Measurements from ENCODE around the gene ADAMTS2. TPM values are rescaled to one million over a fixed set of nuclear protein-coding genes. Genes with fewer than 3 reads are reported as not detected.

ADAMTS2 gene
- total RNA-seq, 2 experiments from 2014 or later = not detected

DNA sequence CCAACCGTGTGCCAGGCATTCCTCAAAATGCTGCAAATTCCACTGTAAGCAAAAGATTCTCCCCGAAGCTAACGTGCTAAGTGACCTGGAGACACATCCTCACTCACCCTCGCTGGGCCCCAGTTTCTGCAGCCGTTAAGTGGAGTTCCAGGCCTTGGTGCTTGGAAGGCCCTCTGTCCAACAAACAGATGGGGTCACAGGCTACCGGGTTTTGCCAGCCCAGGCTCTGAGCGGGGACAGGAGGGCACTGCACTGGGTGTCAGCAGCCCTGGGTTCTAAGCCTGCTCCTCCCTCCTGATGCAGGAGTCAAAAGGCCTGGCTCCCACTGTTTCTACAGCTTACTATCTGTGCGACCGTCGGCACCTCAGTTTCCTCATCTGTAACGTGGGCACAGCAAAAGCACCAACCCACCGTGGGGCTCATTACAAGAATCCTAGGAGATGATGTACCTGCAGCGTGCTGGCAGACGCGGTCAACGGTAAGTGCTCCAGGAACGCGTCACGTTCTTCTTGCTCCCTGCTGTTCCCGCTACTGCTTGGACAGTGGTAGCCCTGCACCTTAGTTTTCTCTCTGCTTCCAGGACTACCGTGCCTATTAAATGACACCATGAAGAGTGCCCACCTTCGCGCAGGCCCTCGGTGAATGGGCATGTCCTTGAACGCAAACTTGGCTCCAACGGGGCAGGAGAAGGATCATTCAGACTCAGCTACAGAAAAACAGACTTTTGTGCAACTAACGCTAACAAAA, 84.8 kb downstream of the ADAMTS2 start:
- Histone ChIP-seq H3K4me3 (ENCODE audit: low read length) (no peak overlapping the region), H3K27ac (ENCODE audit: low read depth in 1 of 2, low read length in 2 of 2) (no peak overlapping the region), H3K4me1 (ENCODE audit: insufficient read depth, low read length) (no peaks in the 10 kb centered on the region), H3K36me3 (ENCODE audit: insufficient read depth, low read length) (no peaks in the 10 kb centered on the region), H3K27me3 (ENCODE audit: control insufficient read depth in 1 of 2, insufficient read depth in 2 of 2, low read length in 2 of 2) (no peaks in the 10 kb centered on the region), H3K9me3 (ENCODE audit: control insufficient read depth in 1 of 2, insufficient read depth in 1 of 2, low read length in 2 of 2) (peaks cover 0 to 7% of the 10 kb centered on the region in 2 experiments)
- no peak overlapping the region for H3K27ac Mint-ChIP-seq
- TF ChIP-seq, protein P1, sequence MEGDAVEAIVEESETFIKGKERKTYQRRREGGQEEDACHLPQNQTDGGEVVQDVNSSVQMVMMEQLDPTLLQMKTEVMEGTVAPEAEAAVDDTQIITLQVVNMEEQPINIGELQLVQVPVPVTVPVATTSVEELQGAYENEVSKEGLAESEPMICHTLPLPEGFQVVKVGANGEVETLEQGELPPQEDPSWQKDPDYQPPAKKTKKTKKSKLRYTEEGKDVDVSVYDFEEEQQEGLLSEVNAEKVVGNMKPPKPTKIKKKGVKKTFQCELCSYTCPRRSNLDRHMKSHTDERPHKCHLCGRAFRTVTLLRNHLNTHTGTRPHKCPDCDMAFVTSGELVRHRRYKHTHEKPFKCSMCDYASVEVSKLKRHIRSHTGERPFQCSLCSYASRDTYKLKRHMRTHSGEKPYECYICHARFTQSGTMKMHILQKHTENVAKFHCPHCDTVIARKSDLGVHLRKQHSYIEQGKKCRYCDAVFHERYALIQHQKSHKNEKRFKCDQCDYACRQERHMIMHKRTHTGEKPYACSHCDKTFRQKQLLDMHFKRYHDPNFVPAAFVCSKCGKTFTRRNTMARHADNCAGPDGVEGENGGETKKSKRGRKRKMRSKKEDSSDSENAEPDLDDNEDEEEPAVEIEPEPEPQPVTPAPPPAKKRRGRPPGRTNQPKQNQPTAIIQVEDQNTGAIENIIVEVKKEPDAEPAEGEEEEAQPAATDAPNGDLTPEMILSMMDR (IDR thresholded peaks at IDR 0.05) = no peak
- peak in 1 of 14 experiments; percentile 20 for DNase-seq
- ATAC-seq (ENCODE audit: poor library complexity) = no peak
- ChIA-PET POLR2A (no interaction called here), CTCF (no interaction called here)
- H3K4me1 Mint-ChIP-seq (ENCODE audit: low read depth) = no peaks in the 10 kb centered on the region
- H3K36me3 Mint-ChIP-seq (ENCODE audit: low read depth) = no peaks in the 10 kb centered on the region
- no peak overlapping the region for H3K4me3 Mint-ChIP-seq
- no peaks in the 10 kb centered on the region for H3K9me3 Mint-ChIP-seq
- intact Hi-C loops (cut with DNase I, micrococcal nuclease) = no loop called here
- H3K27me3 Mint-ChIP-seq = no peaks in the 10 kb centered on the region

DNA sequence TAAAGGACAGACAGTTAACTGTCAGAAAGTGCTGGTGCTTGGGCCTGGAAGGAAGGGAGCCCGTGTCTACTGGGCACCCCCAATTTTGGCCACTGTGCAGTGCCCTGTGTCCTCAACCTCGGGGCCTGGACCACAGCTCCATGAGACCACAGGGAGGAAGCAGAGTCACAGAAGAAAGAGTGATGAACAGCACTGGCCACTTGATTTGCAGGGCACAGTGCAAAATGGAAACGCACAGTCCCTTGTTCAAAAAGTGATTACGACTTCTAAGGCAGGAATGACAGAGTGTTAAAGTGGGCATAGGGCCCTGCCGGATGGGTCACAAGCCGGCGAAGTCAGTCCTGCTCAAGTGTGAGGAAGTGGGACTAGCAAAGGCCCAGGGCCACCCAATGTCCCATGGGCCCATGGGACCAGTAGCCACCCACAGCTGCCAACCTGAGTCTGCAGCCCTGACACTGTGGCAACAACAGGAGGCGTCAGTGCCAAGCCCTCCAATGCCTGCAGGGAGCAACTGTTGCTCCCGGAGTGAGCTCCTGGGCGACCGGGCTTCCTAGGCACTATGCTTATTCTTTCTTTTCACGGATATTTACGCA, 85.4 kb downstream of the ADAMTS2 start:
- no peak for ATAC-seq (ENCODE audit: poor library complexity)

DNA sequence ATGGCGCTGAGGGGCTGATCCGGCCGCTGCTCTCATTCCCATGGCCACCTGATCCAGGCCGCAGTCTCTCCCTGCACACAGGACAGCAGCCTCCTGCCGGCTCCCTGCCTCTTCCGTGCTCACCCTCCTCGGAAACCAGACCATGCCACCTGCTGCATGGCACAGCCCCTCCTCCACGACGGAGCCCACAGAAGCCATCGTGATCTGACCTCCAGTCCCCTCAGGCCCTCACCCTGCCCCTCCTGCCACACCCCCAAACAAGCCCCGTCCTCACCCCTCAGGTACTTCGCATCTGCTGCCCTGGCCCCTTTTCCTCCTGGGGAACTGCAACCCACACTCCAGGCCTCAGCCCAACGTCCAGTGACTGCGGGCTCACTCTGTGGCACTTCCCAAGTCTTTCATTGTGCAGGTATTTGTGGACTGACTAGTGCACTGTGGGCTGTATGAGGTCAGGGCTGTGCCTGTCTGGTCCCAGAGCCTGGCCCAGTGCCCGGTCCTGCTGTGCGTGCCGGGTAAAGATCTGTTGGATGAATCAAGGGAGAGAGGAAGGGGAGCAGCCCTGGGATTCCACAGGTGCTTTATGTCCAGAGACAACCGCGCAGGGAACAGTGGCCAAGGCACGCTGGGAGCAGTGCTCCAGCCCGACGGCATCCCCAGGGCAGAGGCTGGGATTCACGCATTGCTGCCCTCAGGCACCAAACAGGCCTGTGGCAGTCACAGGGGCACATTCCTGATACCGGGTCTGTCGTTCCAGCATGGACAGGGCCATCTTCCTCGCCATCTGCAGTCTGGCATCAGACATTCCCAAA, 86.1 kb downstream of the ADAMTS2 start:
- intact Hi-C loops (cut with DNase I, micrococcal nuclease) = no loop called here
- H3K4me3 Mint-ChIP-seq = no peak overlapping the region
- no peak overlapping the region for H3K27ac ChIP-seq (ENCODE audit: low read depth in 1 of 2, low read length in 2 of 2)

More for the DNA sequence above, 85.4 kb downstream of the ADAMTS2 start:
- no peaks in the 10 kb centered on the region for H3K4me1 Mint-ChIP-seq (ENCODE audit: low read depth)
- H3K9me3 Mint-ChIP-seq = no peaks in the 10 kb centered on the region
- Histone ChIP-seq H3K9me3 (ENCODE audit: control insufficient read depth in 1 of 2, insufficient read depth in 1 of 2, low read length in 2 of 2) (peaks cover 0 to 6% of the 10 kb centered on the region in 2 experiments), H3K27me3 (ENCODE audit: control insufficient read depth in 1 of 2, insufficient read depth in 2 of 2, low read length in 2 of 2) (no peaks in the 10 kb centered on the region), H3K4me3 (ENCODE audit: low read length) (no peak overlapping the region), H3K36me3 (ENCODE audit: insufficient read depth, low read length) (no peaks in the 10 kb centered on the region), H3K4me1 (ENCODE audit: insufficient read depth, low read length) (no peaks in the 10 kb centered on the region), H3K27ac (ENCODE audit: low read depth in 1 of 2, low read length in 2 of 2) (no peak overlapping the region)
- peak in 1 of 14 experiments; percentile 15 for DNase-seq
- no peaks in the 10 kb centered on the region for H3K36me3 Mint-ChIP-seq (ENCODE audit: low read depth)
- ChIA-PET CTCF (no interaction called here), POLR2A (no interaction called here)
- intact Hi-C loops (cut with DNase I, micrococcal nuclease) = no loop called here
- no peaks in the 10 kb centered on the region for H3K27me3 Mint-ChIP-seq
- H3K27ac Mint-ChIP-seq = no peak overlapping the region
- TF ChIP-seq, protein P1 (IDR thresholded peaks at IDR 0.05) = no peak
- H3K4me3 Mint-ChIP-seq = no peak overlapping the region

More for the DNA sequence above, 86.1 kb downstream of the ADAMTS2 start:
- no peaks in the 10 kb centered on the region for H3K27me3 ChIP-seq (ENCODE audit: control insufficient read depth in 1 of 2, insufficient read depth in 2 of 2, low read length in 2 of 2)
- Mint-ChIP-seq H3K4me1 (ENCODE audit: low read depth) (no peaks in the 10 kb centered on the region), H3K9me3 (no peaks in the 10 kb centered on the region), H3K27ac (no peak overlapping the region), H3K27me3 (no peaks in the 10 kb centered on the region), H3K36me3 (ENCODE audit: low read depth) (no peaks in the 10 kb centered on the region)
- ChIA-PET POLR2A (no interaction called here), CTCF (no interaction called here)
- no peak for ATAC-seq (ENCODE audit: poor library complexity)
- TF ChIP-seq, protein P1 (IDR thresholded peaks at IDR 0.05) = no peak
- H3K4me1 ChIP-seq (ENCODE audit: insufficient read depth, low read length) = no peaks in the 10 kb centered on the region
- H3K9me3 ChIP-seq (ENCODE audit: control insufficient read depth in 1 of 2, insufficient read depth in 1 of 2, low read length in 2 of 2) = peaks cover 0 to 6% of the 10 kb centered on the region in 2 experiments
- no peaks in the 10 kb centered on the region for H3K36me3 ChIP-seq (ENCODE audit: insufficient read depth, low read length)
- no peak overlapping the region for H3K4me3 ChIP-seq (ENCODE audit: low read length)
- peak in 1 of 14 experiments; percentile 20 for DNase-seq
